ENCODE measurements around the gene MAP1B.
"Not testable (repeated sequence)": the region's sequence is repeated elsewhere in the genome, so short reads cannot be mapped to it uniquely, and the experiment has no call there.

The MAP1B gene

GRCh38 chr5:72161951-72162350 lies 54.7 kb downstream of the MAP1B start:
- DNase-seq (ENCODE audit: low read depth in 2 of 2) = no peak

GRCh38 chr5:72163349-72163983 lies 56.2 kb downstream of the MAP1B start:
- DNase-seq (ENCODE audit: low read depth in 2 of 2) = no peak

DNA sequence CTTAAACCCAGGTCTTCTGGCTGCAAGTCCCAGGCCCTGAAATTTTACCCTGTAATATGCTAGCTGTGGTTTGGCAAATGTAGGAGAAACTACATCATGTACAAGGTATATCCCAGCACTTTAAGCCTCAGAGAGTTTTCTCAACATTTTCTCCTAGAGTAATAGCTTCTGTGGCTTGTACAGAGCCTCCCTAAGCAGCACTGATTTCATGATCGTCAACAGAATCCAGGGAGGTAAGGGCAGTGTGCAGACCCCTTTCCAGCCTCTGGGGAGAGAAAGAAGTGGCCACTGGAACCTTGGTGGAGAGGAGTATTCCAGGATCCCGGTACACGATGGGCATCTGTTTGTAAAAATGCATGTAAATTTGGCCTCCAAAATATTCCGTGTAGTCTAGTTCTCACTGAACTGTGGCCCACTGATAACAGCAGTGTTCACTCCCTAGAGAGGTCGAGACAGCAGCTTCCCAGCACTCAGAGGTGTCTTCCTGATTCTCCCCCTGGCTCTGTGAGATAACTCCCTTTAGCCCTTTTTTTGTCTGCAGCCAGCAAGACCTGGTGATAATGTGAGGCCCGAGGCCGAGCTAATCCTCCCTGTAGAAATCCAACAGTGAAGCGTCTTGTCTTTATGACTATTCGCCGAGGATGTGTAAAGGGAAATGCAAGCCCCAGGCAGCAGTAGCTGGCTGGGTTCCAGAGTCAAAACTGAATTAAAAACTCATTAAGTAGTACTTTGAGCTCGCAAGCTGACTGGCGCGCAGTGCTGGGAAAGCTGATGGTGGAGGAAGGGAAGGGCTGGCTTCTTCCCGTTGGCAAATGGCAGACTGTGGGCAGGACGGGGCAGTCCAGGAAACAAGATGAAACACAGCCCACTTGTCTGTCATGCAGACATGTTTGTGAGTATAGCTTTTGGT lies 59.0 kb downstream of the MAP1B start:
- DNase-seq (ENCODE audit: low read depth in 2 of 2) = no peak

DNA sequence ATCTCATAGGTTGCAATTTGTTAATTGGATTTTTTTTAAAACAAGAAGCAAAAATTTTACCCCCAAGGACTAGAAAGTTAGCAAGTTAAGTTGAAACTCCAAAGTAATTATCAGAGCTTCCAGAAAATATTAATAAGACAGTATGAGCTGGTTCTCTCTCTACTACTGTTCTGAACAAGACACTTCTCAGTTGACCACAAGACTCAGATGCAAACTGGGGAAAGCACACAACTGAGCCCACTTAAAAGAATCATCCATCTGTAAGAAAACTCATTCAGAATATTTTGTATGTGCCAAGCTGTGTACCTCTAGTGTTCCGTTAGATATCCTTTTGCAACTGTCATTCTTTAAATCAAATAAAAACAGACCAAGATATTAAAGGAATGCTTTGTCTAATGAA lies 60.0 kb downstream of the MAP1B start:
- no peak for DNase-seq (ENCODE audit: low read depth in 2 of 2)

GRCh38 chr5:72167804-72168203 lies 60.5 kb downstream of the MAP1B start:
- DNase-seq (ENCODE audit: low read depth in 2 of 2) = no peak

- no peak for DNase-seq (ENCODE audit: low read depth in 2 of 2)
Measured at GRCh38 chr5:72170101-72170500, 62.8 kb downstream of the MAP1B start.

GRCh38 chr5:72171181-72171580 lies 63.9 kb downstream of the MAP1B start:
- not testable (repeated sequence) for DNase-seq (ENCODE audit: low read depth in 2 of 2)

- peak in 1 of 2 donors; percentile 16 for DNase-seq (ENCODE audit: low read depth in 2 of 2)
Measured at GRCh38 chr5:72171667-72172066, 64.4 kb downstream of the MAP1B start.

DNA sequence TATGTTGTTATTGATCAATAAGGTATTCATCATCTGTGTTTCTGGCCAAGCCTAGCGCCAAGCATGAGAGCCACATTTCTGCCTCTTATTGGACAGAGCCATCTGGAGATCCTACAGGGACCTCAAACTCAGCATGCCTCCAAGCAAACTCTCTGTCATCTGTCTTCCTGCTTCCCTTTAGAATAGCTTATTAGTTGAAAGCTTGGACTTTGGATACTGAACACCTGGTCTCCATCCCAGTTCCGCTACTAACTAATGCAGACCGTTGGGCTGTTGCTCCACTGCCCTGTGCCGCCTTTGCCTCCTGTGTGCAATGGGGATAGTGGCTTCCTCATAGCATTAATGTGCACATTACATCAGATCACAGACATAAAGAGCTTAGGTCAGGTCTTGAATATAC lies 65.5 kb downstream of the MAP1B start:
- DNase-seq (ENCODE audit: low read depth in 2 of 2) = no peak

DNA sequence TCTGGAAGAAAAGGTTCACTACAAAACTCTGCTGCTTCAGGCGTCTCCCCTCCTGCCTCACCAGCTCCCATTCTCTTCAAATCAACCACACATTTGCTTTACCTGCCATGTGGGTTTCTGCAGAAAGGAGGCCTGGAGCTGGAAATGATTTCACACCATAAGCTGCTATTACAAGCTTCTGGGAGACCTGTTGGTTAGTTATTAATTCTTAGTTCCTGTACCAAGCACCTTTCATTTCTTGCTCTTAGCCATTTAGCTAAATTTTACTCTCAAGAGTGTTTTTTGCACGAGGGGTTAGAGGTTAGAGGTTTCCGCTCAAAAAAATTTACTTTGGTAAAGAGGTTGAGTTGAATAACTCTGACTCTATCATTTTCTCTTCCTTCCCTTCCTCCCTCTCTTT lies 70.3 kb downstream of the MAP1B start:
- no peak for DNase-seq (ENCODE audit: low read depth in 2 of 2)

- no peak for DNase-seq (ENCODE audit: low read depth in 2 of 2)
Measured at GRCh38 chr5:72179028-72179815, 71.9 kb downstream of the MAP1B start.

- DNase-seq (ENCODE audit: low read depth in 2 of 2) = no peak
Measured at GRCh38 chr5:72179816-72180440, 72.7 kb downstream of the MAP1B start.

- DNase-seq (ENCODE audit: low read depth in 2 of 2) = no peak
Measured at GRCh38 chr5:72180925-72181324, 73.7 kb downstream of the MAP1B start.

- DNase-seq (ENCODE audit: low read depth in 2 of 2) = no peak
Measured at GRCh38 chr5:72182686-72183085, 75.4 kb downstream of the MAP1B start.

DNA sequence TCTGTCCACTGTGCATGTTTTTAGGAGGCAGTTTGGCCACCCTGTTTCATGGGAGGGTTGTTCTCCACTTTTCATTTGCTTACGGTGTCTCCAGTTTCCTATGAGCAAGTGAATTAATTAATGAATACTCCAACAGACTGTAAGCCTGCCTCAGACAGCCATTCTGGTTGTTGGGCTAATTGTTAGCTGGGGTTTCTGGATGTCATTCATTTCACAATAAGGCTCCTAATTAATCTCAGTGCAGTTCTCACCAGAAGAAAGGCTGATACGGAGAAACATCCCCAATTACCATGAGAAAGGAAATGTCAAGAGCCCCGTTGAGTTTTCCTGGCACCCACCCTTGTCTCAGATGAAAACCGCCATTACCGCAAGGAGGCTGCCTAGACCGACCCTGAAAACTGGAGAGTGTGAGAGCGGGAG lies 75.8 kb downstream of the MAP1B start:
- DNase-seq (ENCODE audit: low read depth in 2 of 2) = no peak

- no peak for DNase-seq (ENCODE audit: low read depth in 2 of 2)
Measured at GRCh38 chr5:72184408-72184807, 77.1 kb downstream of the MAP1B start.

GRCh38 chr5:72185496-72186329 lies 78.4 kb downstream of the MAP1B start:
- no peak for DNase-seq (ENCODE audit: low read depth in 2 of 2)

GRCh38 chr5:72187388-72188075 lies 80.3 kb downstream of the MAP1B start:
- DNase-seq (ENCODE audit: low read depth in 2 of 2) = no peak

- DNase-seq (ENCODE audit: low read depth in 2 of 2) = no peak
Measured at GRCh38 chr5:72188166-72188565, 80.9 kb downstream of the MAP1B start.

DNA sequence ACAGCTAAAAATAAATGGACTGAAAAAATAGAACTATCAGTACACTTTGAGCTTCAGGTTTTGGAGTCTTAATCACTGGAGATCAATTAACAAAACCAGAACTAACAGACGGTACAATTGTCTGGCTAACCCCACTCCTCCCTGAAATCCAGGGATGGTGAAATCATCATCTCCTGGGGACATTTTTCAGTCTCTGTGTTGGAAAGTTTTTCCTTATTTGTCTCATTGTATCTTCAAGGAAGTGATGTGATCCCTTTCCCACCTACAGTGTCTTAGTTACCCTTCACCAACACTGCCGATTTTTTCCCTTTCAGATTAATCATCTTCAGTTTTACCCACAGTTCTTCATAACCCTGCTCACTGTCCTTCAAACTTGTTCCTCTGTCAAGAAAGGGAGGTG lies 81.9 kb downstream of the MAP1B start:
- DNase-seq (ENCODE audit: low read depth in 2 of 2) = no peak

All from stimulated activated CD4-positive, alpha-beta T cell treated with anti-CD3 and anti-CD28 coated beads, Interleukin-4, amount 100 ng/mL, for 48 hours (primary cell).